Left lobe of liver (tissue), 2 donors: ENCODE measurements around the gene TTC21A. TPM values are rescaled to one million over a fixed set of nuclear protein-coding genes. Genes with fewer than 3 reads are reported as not detected.
A peak's percentile ranks its signal among the peaks of the same experiment; 100 is the strongest.
"Not testable (repeated sequence)": the region's sequence is repeated elsewhere in the genome, so short reads cannot be mapped to it uniquely, and the experiment has no call there.

Source experiments
- ATAC-seq: fragments of 200-7000 bp; cut with Tn5 transposase; one replicate; pipeline ENCODE4 v1.9.1; 2020; ENCODE audit warnings: mild to moderate bottlenecking, moderate library complexity
- DNase-seq: peaks from one replicate; pipeline ENCODE4 v3.0.0-alpha.2; 2020; ENCODE audit warnings: low spot score
- total RNA-seq: library from RNA; stranded (reverse); gene quantifications from one replicate; pipeline ENCODE4 v1.2.1, GENCODE V29; 2021
- donor health status: DM: no; HTN: no; CAD: no; lungs with moderate emphysema.
- donor health status: DM: no; HTN: yes; CAD: no.

The TTC21A gene
- total RNA-seq, result 2.3 TPM

DNA sequence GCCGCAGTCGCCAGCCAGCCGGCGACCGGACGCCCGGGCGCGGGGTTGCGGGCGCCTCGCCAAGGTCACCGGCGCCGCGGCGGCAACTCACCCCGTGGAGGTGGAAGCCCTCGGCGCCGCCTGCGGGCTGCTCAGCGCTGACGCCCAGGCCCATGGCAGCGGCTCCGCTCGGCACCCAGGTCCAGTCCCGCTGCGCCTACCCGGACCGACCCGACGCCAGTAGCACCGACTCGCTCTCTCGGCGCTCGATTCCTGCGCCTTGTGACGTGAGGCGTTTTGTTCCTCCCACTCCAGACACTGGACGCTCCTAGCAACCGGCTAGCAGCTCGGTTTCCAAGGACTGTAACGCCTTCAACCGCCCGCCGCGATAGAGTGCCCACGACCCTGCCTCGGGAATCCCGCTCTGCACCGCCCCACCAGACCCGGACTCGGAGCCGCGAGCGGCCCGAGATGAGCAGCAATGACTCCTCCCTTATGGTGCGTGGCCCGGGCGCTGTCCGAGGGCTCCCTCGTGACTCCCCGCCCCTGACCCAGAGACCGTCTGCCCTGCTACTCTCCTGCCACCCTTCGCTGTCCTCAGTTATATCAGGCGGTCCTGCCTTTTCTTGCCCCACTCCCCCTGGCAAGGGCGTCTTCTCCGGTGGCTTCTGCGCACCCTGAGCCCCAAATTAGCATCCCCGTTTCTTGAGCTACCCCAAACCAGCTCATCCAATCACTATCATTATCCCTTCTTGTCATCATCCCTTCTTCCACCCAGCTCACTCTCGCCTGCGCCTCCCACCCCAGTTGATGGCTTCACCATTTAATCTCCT, at the start of gene TTC21A, which contains the start of gene GORASP1:
Gene TTC21A (plus strand): TSS at position 293 of the 812 bp plus-strand sequence. CDS start 158 bp downstream, at position 451.
Gene GORASP1 (minus strand): TSS at position 240 of the 812 bp plus-strand sequence. CDS start 86 bp downstream, at position 154.
- ATAC-seq, result peak; percentile 90
- peak; percentile 92 for DNase-seq

GRCh38 chr3:39061228-39061627, 46.3 kb upstream of the TTC21A start:
- not testable (repeated sequence) for DNase-seq, ATAC-seq

- ATAC-seq (no peak), DNase-seq (no peak)
Measured at GRCh38 chr3:39062180-39062579, 45.3 kb upstream of the TTC21A start.

DNA sequence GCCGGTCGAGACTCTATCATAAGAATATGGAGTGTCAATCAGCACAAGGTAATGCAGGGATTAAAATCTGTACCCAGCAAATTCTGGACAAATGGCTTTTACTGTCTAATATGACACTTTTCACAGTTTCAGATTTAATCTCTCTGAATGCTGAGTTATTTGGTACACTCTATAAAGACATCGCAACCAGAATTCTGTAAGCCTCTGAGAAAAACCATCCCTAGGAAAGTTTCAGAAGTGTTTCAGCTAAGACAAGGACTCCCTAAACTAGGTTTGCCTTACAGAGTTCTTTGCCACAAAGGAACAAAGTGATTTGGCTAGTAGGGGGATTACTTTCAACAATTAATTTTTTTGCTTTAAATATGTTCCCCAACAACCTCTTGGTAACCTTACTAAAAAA, 44.3 kb upstream of the TTC21A start:
- ATAC-seq (no peak), DNase-seq (no peak)

- ATAC-seq (no peak), DNase-seq (no peak)
Measured at GRCh38 chr3:39064646-39065045, 42.8 kb upstream of the TTC21A start.

GRCh38 chr3:39065197-39065596, 42.3 kb upstream of the TTC21A start:
- DNase-seq (no peak), ATAC-seq (peak; percentile 65)

DNA sequence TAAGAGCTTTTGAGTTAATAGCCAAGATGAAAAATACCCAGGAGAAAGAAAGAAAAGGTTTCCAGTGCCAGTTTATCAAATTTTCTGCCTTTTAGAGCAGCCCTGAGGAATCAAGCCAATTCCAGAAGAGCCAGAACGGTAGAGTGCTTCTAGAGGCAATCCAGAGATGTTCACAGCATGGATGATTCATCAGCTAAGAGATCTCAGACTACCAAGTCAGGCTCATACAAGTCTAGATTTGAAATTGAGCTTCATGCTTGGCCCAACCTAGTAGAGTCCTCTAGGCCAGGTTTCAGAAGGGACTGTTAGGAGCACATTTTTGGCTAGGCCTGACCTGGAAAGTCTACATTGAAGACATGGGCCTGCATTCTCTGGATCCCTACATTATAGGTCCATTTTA, 40.2 kb upstream of the TTC21A start:
- no peak for DNase-seq
- no peak for ATAC-seq

DNA sequence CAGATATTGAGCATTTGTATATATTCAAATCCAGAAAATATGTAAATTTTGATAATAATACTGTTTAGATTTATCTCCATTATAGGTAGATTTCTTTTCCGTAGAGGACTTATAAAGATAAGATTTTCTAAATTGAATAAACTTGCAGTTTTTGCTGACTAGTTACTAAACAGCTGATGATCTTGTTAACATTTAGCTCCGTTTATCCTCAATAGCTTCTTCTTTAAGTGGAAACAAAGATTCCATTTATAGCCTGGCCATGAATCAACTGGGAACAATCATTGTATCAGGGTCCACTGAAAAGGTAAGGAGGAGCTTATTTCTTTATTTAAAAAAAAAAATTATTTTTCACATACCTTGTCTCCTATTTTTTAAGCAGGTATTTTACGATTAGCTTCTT, 38.9 kb upstream of the TTC21A start:
- no peak for ATAC-seq

GRCh38 chr3:39075910-39076309, 31.6 kb upstream of the TTC21A start:
- DNase-seq (no peak), ATAC-seq (no peak)

More for the DNA sequence above, 38.9 kb upstream of the TTC21A start:
- no peak for DNase-seq

GRCh38 chr3:39079530-39079929, 27.9 kb upstream of the TTC21A start:
- no peak for ATAC-seq
- DNase-seq, result no peak

GRCh38 chr3:39080026-39080425, 27.5 kb upstream of the TTC21A start:
- ATAC-seq (no peak), DNase-seq (no peak)

DNA sequence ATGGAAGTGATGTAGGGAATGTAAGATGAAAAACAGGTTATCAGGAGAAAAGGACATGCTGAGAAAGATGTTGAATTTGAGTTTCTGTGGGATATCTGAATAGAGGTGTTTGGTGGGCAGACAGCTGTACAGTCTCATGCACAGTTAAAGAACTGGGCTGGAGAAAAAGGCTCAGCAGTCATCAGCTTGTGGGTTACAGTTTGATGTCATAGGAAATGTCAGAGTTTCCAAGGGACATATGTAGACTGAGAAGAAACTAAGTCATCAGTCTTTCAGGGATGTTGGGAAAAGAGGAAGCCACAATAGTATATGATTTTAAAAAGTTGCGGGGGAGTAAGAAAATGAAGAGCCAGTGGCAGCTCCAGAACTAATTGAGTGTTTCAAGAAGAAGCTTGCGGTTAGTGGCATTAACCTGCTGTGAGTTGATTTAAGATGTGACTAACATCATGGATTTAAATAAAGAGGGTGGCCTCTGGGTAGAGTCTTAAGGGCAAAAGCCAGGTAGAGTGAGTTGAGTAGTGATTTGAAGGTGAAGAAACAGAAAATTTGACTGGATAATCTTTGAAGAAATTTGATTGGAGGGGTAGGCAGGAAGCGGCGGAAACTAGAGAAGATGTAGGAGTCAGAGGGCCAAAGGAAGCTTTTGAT, 24.7 kb upstream of the TTC21A start:
- ATAC-seq (no peak), DNase-seq (no peak)

GRCh38 chr3:39086144-39086543, 21.3 kb upstream of the TTC21A start:
- no peak for ATAC-seq
- DNase-seq, result no peak

- ATAC-seq (no peak), DNase-seq (no peak)
Measured at GRCh38 chr3:39088456-39088855, 19.0 kb upstream of the TTC21A start.

DNA sequence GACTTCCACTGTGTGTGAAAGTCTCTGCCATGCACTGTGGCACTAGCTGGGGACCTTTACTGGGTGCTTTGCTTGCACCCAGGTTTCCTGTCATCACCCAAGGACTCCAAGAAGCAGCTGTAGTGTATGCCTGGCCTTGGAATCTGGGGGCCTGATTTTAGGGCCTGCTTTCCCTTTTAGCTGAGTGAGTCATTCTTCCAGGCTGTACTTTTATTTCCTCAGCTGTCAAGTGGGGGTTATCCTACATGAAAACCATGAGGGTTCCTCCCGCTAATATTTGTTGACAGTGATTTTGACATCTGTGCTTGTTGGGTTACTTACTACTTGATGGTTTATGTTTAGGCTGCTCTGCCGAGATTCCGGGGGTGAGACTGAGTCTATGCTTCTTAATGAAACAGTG, 18.6 kb upstream of the TTC21A start:
- DNase-seq (no peak), ATAC-seq (no peak)

DNA sequence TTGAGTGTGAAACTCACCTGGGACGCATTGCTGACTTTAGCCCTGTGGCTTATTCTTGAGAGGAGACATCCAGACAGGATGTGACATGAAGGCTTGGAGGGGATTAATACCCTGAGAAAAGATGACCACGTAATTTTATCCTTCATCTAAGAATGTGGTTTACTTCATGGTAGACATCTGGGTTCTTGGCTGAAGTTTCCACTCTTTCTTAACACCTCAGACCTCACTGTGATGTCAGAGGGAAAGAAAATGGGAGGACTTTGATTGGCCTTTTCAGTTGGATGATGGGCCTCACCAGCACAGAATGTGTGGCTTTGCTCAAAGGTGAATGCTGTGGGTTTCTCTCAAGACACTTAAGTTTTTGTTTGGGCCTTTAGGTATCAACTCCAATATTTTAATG, 16.6 kb upstream of the TTC21A start:
- DNase-seq (no peak), ATAC-seq (no peak)

DNA sequence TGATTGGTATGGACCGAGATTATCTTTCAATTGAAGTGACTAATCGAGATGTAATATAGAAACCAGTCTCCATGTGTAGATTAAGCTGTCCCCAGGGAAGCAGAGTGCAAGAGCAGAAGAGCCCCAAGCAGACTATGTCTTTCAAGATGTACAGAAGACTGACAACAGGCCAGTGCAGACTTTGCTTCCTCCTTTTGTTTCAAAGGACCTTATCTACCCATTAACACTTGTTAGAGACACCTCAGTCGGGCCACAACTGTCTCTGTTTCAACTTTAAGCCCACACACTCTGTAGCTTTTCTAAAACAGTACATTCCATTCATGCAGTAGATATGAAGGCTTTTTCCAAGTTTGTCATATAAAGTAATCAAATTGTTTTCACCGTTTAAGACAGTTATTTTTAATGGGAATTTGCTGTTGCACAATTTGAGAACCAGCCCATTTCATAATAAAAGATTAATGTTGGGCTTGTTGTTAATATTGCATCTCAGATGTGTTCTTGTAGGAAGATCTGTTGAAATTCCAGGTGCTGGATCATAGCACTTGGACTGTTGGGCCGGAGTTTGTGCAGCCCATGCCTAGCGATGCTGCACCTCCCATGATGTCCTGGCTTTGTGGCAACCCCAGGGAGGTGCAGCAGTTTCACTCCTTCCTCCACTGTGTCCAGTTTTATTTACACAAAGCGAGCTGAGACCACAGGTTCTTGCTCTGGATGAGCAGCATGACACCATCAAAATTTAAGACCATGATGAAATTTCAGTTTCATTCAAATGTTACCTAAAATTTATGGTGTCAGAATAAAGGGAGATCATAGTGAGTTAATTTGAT, 12.4 kb upstream of the TTC21A start:
- no peak for ATAC-seq
- DNase-seq, result no peak

DNA sequence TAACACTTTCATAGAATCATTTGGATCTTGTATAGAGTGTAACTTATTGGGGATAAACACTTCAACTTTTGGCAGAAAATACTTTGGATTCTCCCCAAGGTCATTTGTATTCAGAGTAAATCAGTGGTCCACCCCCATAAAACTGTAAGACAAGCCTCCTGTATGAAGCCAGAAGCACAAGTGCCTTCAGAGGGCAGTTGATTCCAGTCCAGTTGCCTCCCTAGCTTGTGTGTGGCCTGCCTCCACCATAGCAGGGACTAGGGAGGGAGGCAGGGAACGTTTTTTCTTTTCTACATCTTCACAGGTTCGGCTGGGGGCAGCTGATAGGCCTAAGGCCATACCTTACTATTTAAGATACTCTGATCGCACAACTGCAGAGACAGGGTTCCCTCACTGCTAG, 11.7 kb upstream of the TTC21A start:
- DNase-seq (no peak), ATAC-seq (no peak)

DNA sequence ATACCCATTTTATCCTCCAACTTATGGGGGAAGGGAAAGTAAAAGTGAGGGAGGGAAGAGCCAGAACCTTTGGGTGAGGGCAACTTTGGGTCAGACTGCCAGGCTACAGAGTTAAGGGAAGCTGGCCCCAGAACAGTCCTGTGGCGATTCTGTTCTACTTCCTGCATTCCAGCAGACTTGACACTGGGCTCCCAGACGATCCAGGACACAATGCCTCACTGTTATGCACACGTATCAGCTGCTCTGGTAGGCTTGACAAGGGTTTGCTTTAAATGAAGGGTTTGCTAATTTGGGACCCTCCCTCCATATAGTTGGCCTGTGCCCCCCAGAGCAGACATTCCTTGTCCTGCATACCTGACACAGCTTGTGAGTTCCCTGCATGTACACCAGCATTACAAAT, 10.7 kb upstream of the TTC21A start:
- ATAC-seq (peak; percentile 35), DNase-seq (no peak)

DNA sequence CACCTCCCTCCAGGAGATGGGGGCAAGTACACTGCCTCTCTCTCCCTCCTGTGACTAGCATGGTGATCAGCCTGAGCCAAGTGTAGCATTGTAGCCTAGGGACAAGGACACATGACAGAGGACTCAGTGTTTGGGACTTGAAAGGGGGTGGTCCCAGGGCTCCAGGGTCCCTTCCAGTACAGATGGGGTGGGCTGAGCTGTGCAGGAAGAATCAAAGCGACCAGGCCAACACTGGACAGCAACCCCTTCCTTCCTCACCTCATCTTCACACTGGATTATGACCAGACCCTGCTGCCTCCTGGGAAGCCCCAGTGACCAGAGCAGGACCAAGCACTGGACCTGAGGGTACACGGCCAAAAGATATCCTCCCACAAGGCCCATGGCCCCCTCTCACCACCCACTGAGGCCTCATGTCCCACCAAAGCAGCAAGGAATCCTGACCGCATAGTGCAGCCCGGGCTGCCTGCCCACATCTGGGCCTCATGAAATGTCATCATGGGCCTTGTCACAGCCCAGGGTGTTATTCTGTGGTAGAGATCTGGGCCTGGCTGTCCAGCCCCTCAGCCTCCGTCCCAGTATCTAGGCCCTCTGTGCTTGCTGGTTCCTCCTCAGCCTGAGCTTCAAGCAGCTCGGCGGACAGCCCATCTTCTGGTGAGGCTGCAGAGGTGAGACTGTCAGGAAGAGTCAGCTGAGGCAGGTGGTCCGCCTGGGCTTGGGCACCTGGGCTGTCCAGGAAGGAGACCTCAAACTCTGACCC, 9.6 kb upstream of the TTC21A start:
- ATAC-seq (no peak), DNase-seq (no peak)
